GM13976 (cell line): Measurements from ENCODE around the gene RARS2.

Experiments
- DNase-seq: peaks from one replicate; pipeline ENCODE4 v3.0.0; 2012; ENCODE audit warnings: low spot score
- CTCF ChIP-seq: IDR thresholded peaks from 2 replicates; pipeline ENCODE4 v1.5.1; 2012; ENCODE audit warnings: borderline replicate concordance, mild to moderate bottlenecking; ENCODE audit not compliant: insufficient read depth; ENCODE audit errors: extremely low read depth, missing control alignments, control extremely low read depth
- in situ Hi-C: fragments of 300-500 bp; cut with MboI; formaldehyde crosslinking; loops from one replicate; pipeline ENCODE4 v1.12.0; 2022; ENCODE audit warnings: low sequenced_read_pairs, mixed read lengths, inconsistent platforms; ENCODE audit not compliant: unreplicated experiment

RARS2 gene

GRCh38 chr6:87522686-87523085 lies 67.1 kb downstream of the RARS2 start:
- in situ Hi-C loops: no loop called here
- no peak for TF ChIP-seq CTCF
- no peak for DNase-seq

- DNase-seq: no peak
- in situ Hi-C loops: no loop called here
- no peak for TF ChIP-seq CTCF
These were observed 71.3 kb downstream of the RARS2 start for GRCh38 chr6:87518453-87518852.

GRCh38 chr6:87514831-87515230 lies 75.0 kb downstream of the RARS2 start:
- DNase-seq: no peak
- in situ Hi-C loops: no loop called here
- no peak for TF ChIP-seq CTCF

GRCh38 chr6:87504441-87504840 lies 85.3 kb downstream of the RARS2 start:
- DNase-seq: no peak
- in situ Hi-C loops: no loop called here
- no peak for TF ChIP-seq CTCF

- in situ Hi-C loops: no loop called here
- TF ChIP-seq CTCF: no peak
- no peak for DNase-seq
These were observed 87.8 kb downstream of the RARS2 start for GRCh38 chr6:87501809-87502572.

- DNase-seq: no peak
- no peak for TF ChIP-seq CTCF
- in situ Hi-C loops: no loop called here
These were observed 91.7 kb downstream of the RARS2 start for GRCh38 chr6:87498048-87498447.
